WERI-Rb-1 (cell line): ENCODE results near the gene EPDR1.

Experiments used
- DNase-seq: peaks from one replicate; pipeline ENCODE4 v3.0.0-alpha.2; 2020
- H3K27ac ChIP-seq: fragments of 250-450 bp; sonication (Bioruptor Pico); 2 replicates; pipeline ENCODE4 v1.5.1; 2020; ENCODE audit warnings: mild to moderate bottlenecking, moderate library complexity
- H3K27me3 ChIP-seq: fragments of 250-450 bp; sonication (Bioruptor Pico); 2 replicates; pipeline ENCODE4 v1.5.1; 2021; ENCODE audit warnings: mild to moderate bottlenecking, low read depth, moderate library complexity; ENCODE audit not compliant: insufficient read depth, severe bottlenecking
- H3K36me3 ChIP-seq: fragments of 250-450 bp; sonication (Bioruptor Pico); 2 replicates; pipeline ENCODE4 v1.5.1; 2020; ENCODE audit warnings: mild to moderate bottlenecking, moderate library complexity
- H3K4me3 ChIP-seq: 2 replicates; pipeline ENCODE4 v1.5.1; 2011; ENCODE audit warnings: low read depth, mild to moderate bottlenecking, control low read depth, low read length
- H3K9me3 ChIP-seq: fragments of 250-450 bp; sonication (Bioruptor Pico); 2 replicates; pipeline ENCODE4 v1.5.1; 2021; ENCODE audit warnings: mild to moderate bottlenecking, moderate library complexity; ENCODE audit not compliant: severe bottlenecking
- CTCF ChIP-seq: IDR thresholded peaks from 2 replicates; pipeline ENCODE4 v1.5.1; 2011; ENCODE audit warnings: low read depth, mild to moderate bottlenecking, control low read depth, inconsistent platforms, low read length

EPDR1 gene

DNA sequence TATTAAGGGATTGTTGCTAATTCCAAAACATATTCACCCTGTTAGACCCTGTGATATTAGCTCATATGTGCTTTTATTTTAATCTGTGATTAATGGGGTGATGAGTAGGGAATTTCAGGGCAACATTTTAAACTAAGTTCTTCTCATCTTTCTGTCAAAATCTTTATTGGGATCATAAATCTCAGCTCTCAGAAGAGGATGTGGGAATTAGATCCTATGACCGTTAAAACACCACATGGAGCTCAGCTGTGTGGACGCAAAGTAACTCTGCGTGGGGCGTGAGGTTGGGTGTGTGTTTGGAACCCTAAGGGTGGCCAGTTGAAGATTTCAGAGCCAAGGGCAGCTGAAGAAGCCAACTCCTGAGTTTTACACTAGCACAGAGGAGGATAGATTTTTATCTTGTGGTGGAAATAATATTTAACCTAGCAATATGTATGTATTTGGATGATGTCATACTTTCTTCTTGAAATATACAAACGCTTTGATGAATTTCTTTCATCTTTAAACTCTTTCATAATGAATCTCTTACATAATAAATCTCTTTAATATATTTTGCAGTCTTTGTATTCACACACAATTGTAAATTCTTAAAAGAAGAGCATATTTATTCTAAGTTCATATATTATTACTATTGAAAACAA is 64.4 kb downstream of the EPDR1 start:
- H3K27me3 ChIP-seq: no peaks in the 10 kb centered on the region
- no peaks in the 10 kb centered on the region for H3K9me3 ChIP-seq
- DNase-seq: no peak
- no peak overlapping the region for H3K27ac ChIP-seq
- no peak overlapping the region for H3K4me3 ChIP-seq
- no peaks in the 10 kb centered on the region for H3K36me3 ChIP-seq
- no peak for TF ChIP-seq CTCF

- no peak for DNase-seq
- H3K9me3 ChIP-seq: no peaks in the 10 kb centered on the region
- TF ChIP-seq CTCF: no peak
- H3K27ac ChIP-seq: no peak overlapping the region
- no peaks in the 10 kb centered on the region for H3K27me3 ChIP-seq
- H3K36me3 ChIP-seq: no peaks in the 10 kb centered on the region
- no peak overlapping the region for H3K4me3 ChIP-seq
These were observed 66.5 kb downstream of the EPDR1 start for GRCh38 chr7:37986908-37987330.

DNA sequence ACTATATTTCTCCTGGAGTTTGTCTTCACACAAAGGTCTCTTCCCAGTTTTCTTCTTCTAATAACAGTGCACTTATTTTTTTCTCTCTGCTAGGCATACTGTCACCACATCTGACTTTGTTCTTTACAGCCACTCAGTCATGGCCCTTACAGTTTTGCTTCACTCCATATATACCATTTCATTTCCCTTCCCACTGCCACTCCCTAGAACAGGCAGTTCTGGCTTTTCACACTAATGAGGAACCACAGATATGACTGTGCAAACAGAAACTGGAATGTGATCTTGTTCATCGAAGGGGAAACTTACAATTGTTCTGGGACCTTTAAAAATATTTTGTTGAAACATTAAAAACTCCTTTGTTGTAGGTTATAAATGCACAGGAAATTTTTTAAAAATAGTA is 67.3 kb downstream of the EPDR1 start:
- no peak for TF ChIP-seq CTCF
- H3K27ac ChIP-seq: no peak overlapping the region
- H3K9me3 ChIP-seq: no peaks in the 10 kb centered on the region
- H3K36me3 ChIP-seq: no peaks in the 10 kb centered on the region
- H3K4me3 ChIP-seq: no peak overlapping the region
- no peak for DNase-seq
- H3K27me3 ChIP-seq: no peaks in the 10 kb centered on the region

- H3K9me3 ChIP-seq: no peaks in the 10 kb centered on the region
- no peaks in the 10 kb centered on the region for H3K27me3 ChIP-seq
- TF ChIP-seq CTCF: no peak
- H3K27ac ChIP-seq: no peak overlapping the region
- no peak for DNase-seq
- H3K36me3 ChIP-seq: no peaks in the 10 kb centered on the region
- H3K4me3 ChIP-seq: no peak overlapping the region
These were observed 68.5 kb downstream of the EPDR1 start for GRCh38 chr7:37988721-37989650.

- Histone ChIP-seq H3K36me3 (no peaks in the 10 kb centered on the region), H3K27ac (no peak overlapping the region), H3K9me3 (no peaks in the 10 kb centered on the region), H3K27me3 (no peaks in the 10 kb centered on the region), H3K4me3 (no peak overlapping the region)
- no peak for TF ChIP-seq CTCF
- no peak for DNase-seq
These were observed 69.9 kb downstream of the EPDR1 start for GRCh38 chr7:37990337-37990736.
